Endodermal cell (in vitro differentiated cells): ENCODE data around the gene WNK2. TPM values are rescaled to one million over a fixed set of nuclear protein-coding genes. Genes with fewer than 3 reads are reported as not detected.

Experiments used
- DNase-seq: peaks from one replicate; pipeline ENCODE4 v3.0.0-alpha.2; 2017
- H3K27ac ChIP-seq: 2 replicates; pipeline ENCODE4 v1.5.1; 2013; ENCODE audit warnings: mild to moderate bottlenecking, low read depth, low read length, moderate library complexity
- H3K27me3 ChIP-seq: 2 replicates; pipeline ENCODE4 v1.6.1; 2013; ENCODE audit warnings: mild to moderate bottlenecking, low read length, moderate library complexity; ENCODE audit not compliant: insufficient read depth, control insufficient read depth, poor library complexity, severe bottlenecking
- H3K36me3 ChIP-seq: 2 replicates; pipeline ENCODE4 v1.7.0; 2013; ENCODE audit warnings: mild to moderate bottlenecking, low read length, moderate library complexity; ENCODE audit not compliant: control insufficient read depth, insufficient read depth
- H3K4me1 ChIP-seq: one replicate; pipeline ENCODE4 v1.7.0; 2013; ENCODE audit warnings: low read length; ENCODE audit not compliant: control insufficient read depth, insufficient read depth
- H3K4me3 ChIP-seq: 2 replicates; pipeline ENCODE4 v1.5.1; 2013; ENCODE audit warnings: mild to moderate bottlenecking, low read length, moderate library complexity
- H3K9ac ChIP-seq: 2 replicates; pipeline ENCODE4 v1.6.1; 2013; ENCODE audit warnings: mild to moderate bottlenecking, low read length, moderate library complexity; ENCODE audit not compliant: poor library complexity, severe bottlenecking; ENCODE audit errors: extremely low read depth
- H3K9me3 ChIP-seq: 2 replicates; pipeline ENCODE4 v1.6.1; 2013; ENCODE audit warnings: mild to moderate bottlenecking, low read length, moderate library complexity; ENCODE audit not compliant: control insufficient read depth
- H3K27ac Mint-ChIP-seq: 2 replicates; pipeline ENCODE4 v1.8.0; 2020; ENCODE audit warnings: mixed read lengths
- H3K27me3 Mint-ChIP-seq: 2 replicates; pipeline ENCODE4 v1.8.0; 2021; ENCODE audit warnings: mild to moderate bottlenecking, mixed read lengths; ENCODE audit not compliant: insufficient read depth
- H3K36me3 Mint-ChIP-seq: 2 replicates; pipeline ENCODE4 v1.8.0; 2020; ENCODE audit warnings: low read depth, mixed read lengths
- H3K4me1 Mint-ChIP-seq: 2 replicates; pipeline ENCODE4 v1.8.0; 2020; ENCODE audit warnings: mixed read lengths
- H3K4me3 Mint-ChIP-seq: 2 replicates; pipeline ENCODE4 v1.8.0; 2020; ENCODE audit warnings: mild to moderate bottlenecking, moderate library complexity, mixed read lengths
- H3K9me3 Mint-ChIP-seq: 2 replicates; pipeline ENCODE4 v1.8.0; 2020; ENCODE audit warnings: mild to moderate bottlenecking, mixed read lengths
- WGBS, 2 experiments: methylation state at CpG; one replicate each; pipeline versions ENCODE4 v1.1.5 to v1.1.7; 2013; ENCODE audit warnings: missing lambda C conversion rate in 2 of 2, mixed read lengths in 1 of 2; ENCODE audit not compliant: insufficient coverage in 1 of 2, insufficient read length in 1 of 2; 5-methylcytosine and 5-hydroxymethylcytosine counted together
- total RNA-seq, 2 donors: library from RNA; stranded (reverse); fragmentation: NEBNext Ultra II Directional in 1 of 2; extraction: Animal tissue kit (Norgen Biotek cat#: 25700) in 1 of 2; gene quantifications; 2 replicates in 1 of 2; 3 replicates in 1 of 2; pipeline ENCODE4 v1.2.1, GENCODE V29; 2021
- TF ChIP-seq, protein P1 (sequence below): fragments of 200-600 bp; sonication (generic); conservative IDR thresholded peaks from 2 replicates; pipeline ENCODE4 v1.5.0; 2021; ENCODE audit warnings: antibody characterized with exemption, mild to moderate bottlenecking

WNK2 gene
- total RNA-seq, 2 donors from 2014 or later, result 46.1 to 48.8 TPM

DNA sequence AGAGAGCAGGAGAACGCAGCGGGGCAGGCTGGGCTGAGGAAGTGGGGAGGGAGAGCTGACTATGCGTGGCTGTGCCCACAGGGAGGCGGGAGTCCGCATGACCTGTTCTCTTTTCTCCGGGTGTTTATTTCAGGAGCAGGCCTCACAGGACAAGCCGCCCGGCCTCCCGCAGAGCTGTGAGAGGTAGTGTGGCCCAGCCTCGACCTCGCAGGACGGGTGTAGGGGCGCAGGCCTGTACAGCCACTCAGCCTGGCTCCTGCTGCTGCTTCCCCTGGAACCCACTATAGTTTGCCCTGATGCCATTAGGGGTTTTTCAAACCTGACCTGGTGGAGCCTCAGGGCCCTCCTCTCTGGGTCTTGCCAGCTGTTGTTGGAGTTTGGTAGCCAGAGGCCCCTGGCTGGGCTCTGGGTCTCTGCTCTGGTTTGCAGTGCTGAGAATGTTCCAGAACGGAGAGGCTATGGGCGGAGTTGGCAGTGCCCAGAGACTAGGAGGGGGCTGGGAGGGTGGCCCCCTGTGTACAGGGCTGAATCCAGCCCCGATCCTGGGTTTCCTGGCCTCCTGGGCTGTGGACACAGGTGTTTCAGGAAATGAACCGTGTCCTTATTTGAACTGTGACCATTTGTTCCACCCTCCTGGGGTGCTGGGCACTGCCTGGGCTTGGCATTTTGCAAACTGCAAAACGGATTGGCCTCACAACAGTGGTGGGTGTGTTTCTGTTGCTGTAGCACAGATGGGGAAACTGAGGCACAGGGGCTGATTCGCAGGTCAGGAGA, 78.8 kb downstream of the WNK2 start:
- 86 to 95% methylated on average over 9 to 19 of the region's 19 CpGs for WGBS, 2 experiments
- no peaks in the 10 kb centered on the region for H3K27me3 ChIP-seq
- H3K4me3 ChIP-seq, result no peak overlapping the region
- Mint-ChIP-seq H3K27me3 (no peaks in the 10 kb centered on the region), H3K27ac (no peak overlapping the region), H3K4me3 (no peak overlapping the region), H3K4me1 (no peaks in the 10 kb centered on the region), H3K9me3 (no peaks in the 10 kb centered on the region), H3K36me3 (peaks cover 4% of the 10 kb centered on the region)
- no peaks in the 10 kb centered on the region for H3K4me1 ChIP-seq
- H3K9me3 ChIP-seq, result no peaks in the 10 kb centered on the region
- no peak overlapping the region for H3K27ac ChIP-seq
- peaks cover 6% of the 10 kb centered on the region for H3K36me3 ChIP-seq
- DNase-seq, result peak; percentile 45
- TF ChIP-seq, protein P1, sequence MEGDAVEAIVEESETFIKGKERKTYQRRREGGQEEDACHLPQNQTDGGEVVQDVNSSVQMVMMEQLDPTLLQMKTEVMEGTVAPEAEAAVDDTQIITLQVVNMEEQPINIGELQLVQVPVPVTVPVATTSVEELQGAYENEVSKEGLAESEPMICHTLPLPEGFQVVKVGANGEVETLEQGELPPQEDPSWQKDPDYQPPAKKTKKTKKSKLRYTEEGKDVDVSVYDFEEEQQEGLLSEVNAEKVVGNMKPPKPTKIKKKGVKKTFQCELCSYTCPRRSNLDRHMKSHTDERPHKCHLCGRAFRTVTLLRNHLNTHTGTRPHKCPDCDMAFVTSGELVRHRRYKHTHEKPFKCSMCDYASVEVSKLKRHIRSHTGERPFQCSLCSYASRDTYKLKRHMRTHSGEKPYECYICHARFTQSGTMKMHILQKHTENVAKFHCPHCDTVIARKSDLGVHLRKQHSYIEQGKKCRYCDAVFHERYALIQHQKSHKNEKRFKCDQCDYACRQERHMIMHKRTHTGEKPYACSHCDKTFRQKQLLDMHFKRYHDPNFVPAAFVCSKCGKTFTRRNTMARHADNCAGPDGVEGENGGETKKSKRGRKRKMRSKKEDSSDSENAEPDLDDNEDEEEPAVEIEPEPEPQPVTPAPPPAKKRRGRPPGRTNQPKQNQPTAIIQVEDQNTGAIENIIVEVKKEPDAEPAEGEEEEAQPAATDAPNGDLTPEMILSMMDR, result no peak
- H3K9ac ChIP-seq, result no peak overlapping the region

DNA sequence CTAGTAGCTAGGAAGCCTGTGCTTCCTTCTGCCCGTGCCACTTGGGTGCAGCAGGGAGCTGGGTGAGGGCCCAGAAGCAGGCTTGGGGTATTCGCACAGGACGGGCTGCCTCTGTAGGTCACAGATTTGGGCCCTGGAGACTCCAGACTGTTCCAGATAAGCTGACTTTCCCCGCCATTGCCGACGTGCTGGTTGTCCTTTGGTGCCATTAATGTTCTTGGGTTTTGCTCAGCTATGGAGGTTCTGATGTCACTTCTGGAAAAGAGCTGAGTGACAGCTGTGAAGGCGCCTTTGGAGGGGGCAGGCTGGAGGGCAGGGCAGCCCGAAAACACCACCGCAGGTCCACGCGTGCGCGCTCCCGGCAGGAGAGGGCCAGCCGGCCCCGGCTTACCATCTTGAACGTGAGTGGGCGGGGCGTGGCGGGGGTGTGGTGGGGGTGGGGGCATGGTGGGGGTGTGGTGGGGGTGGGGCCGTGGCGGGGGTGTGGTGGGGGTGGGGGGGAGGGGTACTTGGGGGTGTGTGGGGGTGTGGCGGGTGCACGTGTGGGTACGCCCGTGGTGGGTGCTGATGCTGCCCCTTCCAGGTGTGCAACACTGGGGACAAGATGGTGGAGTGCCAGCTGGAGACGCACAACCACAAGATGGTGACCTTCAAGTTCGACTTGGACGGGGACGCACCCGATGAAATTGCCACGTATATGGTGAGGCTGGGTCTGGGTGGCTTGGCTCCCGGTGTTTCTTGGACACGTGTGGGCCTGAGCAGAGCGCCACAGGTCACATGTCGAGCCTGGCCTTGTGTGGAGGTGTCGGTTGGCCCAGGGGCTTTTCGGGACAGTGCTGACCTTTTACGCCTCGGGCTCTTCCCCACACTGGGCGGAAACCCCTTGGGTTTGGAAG, 79.6 kb downstream of the WNK2 start:
- TF ChIP-seq, protein P1, result no peak
- H3K27me3 Mint-ChIP-seq, result no peaks in the 10 kb centered on the region
- H3K36me3 Mint-ChIP-seq, result peaks cover 4% of the 10 kb centered on the region
- no peak overlapping the region for H3K27ac ChIP-seq
- no peak overlapping the region for H3K4me3 ChIP-seq
- peak; percentile 34 for DNase-seq
- H3K4me3 Mint-ChIP-seq, result no peak overlapping the region
- H3K36me3 ChIP-seq, result peaks cover 6% of the 10 kb centered on the region
- 90 to 92% methylated on average over 21 to 30 of the region's 41 CpGs for WGBS, 2 experiments
- H3K9me3 ChIP-seq, result no peaks in the 10 kb centered on the region
- H3K27ac Mint-ChIP-seq, result no peak overlapping the region
- no peak overlapping the region for H3K9ac ChIP-seq
- H3K9me3 Mint-ChIP-seq, result no peaks in the 10 kb centered on the region
- H3K27me3 ChIP-seq, result no peaks in the 10 kb centered on the region
- no peaks in the 10 kb centered on the region for H3K4me1 ChIP-seq
- H3K4me1 Mint-ChIP-seq, result no peaks in the 10 kb centered on the region

DNA sequence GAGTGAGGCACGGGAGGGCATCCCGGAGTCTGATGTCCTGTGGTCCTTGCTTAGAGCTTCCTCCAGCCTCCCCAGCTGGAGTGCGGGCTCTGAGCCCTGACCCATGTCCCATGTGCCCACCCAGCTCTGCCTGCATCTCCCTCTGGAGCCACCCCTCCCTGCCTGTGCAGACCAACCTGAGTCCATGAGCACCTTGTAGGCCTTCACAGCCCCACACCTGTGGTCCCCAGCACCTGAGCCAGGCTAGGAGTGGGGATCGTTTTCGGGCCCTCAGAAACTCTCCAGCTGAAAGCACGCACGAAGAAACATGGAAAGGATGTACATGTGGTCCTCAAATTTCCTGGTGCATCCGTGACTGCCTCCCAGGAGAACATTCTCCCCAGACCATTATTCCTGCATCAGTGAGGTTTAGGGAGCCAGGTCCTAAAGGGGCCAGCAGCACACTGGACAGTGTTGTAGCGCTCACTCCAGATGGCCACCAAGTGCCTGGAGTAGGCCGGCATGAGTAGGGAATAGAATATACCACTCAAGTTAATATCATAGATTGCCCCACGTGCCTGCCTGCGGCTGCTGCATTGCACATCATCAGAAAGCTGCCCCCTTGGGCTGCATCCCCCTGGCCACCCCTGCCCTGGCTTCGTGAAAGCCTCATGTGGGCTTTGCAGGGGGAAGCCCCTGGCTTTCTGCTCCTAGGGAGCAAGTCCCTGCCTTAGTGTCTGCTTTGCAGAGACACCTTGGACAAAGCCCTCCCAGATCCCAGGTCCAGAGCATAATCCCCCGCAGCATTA, 80.6 kb downstream of the WNK2 start:
- H3K27ac Mint-ChIP-seq, result no peak overlapping the region
- H3K36me3 Mint-ChIP-seq, result peaks cover 7% of the 10 kb centered on the region
- Histone ChIP-seq H3K27ac (no peak overlapping the region), H3K4me1 (no peaks in the 10 kb centered on the region), H3K9ac (no peak overlapping the region), H3K9me3 (no peaks in the 10 kb centered on the region), H3K36me3 (peaks cover 6% of the 10 kb centered on the region), H3K27me3 (no peaks in the 10 kb centered on the region), H3K4me3 (no peak overlapping the region)
- WGBS, 2 experiments, result 90 to 92% methylated on average over 11 to 14 of the region's 14 CpGs
- no peaks in the 10 kb centered on the region for H3K9me3 Mint-ChIP-seq
- DNase-seq, result no peak
- no peaks in the 10 kb centered on the region for H3K4me1 Mint-ChIP-seq
- H3K4me3 Mint-ChIP-seq, result no peak overlapping the region
- TF ChIP-seq, protein P1, result no peak
- no peaks in the 10 kb centered on the region for H3K27me3 Mint-ChIP-seq
